ENCODE data around the gene KCNS1. TPM values are rescaled to one million over a fixed set of nuclear protein-coding genes. Genes with fewer than 3 reads are reported as not detected.

KCNS1 gene
- total RNA-seq, 4 donors from 2014 or later = 1.0 to 5.5 (median 2.3) TPM

DNA sequence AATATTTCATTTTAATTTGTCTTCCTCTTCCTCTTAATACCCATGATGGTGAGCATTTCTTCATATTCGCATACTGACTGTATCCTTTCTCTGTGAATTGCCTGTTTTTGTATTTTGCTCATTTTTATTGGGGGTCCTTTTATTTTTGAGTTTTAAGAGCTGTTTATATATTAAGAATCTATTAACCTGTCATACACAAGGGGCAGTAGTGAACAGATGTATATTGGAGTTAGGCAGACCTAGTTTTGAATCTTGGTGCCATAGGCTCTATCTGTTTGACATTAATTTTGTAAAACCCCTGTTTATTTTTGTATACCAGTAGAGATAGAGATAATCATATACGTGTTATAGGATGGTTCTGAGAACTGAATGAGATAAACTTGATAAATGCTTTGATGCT, 17.1 kb upstream of the KCNS1 start:
- Histone ChIP-seq H3K4me1 (peaks cover 16% of the 10 kb centered on the region), H3K27ac (no peak overlapping the region), H3K9me3 (no peaks in the 10 kb centered on the region), H3K36me3 (no peaks in the 10 kb centered on the region), H3K4me3 (no peak overlapping the region), H3K27me3 (peaks cover 3% of the 10 kb centered on the region)
- no peak for TF ChIP-seq EP300 (IDR thresholded peaks at IDR 0.05)
- TF ChIP-seq, protein P1, sequence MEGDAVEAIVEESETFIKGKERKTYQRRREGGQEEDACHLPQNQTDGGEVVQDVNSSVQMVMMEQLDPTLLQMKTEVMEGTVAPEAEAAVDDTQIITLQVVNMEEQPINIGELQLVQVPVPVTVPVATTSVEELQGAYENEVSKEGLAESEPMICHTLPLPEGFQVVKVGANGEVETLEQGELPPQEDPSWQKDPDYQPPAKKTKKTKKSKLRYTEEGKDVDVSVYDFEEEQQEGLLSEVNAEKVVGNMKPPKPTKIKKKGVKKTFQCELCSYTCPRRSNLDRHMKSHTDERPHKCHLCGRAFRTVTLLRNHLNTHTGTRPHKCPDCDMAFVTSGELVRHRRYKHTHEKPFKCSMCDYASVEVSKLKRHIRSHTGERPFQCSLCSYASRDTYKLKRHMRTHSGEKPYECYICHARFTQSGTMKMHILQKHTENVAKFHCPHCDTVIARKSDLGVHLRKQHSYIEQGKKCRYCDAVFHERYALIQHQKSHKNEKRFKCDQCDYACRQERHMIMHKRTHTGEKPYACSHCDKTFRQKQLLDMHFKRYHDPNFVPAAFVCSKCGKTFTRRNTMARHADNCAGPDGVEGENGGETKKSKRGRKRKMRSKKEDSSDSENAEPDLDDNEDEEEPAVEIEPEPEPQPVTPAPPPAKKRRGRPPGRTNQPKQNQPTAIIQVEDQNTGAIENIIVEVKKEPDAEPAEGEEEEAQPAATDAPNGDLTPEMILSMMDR (IDR thresholded peaks at IDR 0.05) = no peak
- no peak for TF ChIP-seq POLR2AphosphoS5 (IDR thresholded peaks at IDR 0.05)
- no peak for TF ChIP-seq POLR2A (IDR thresholded peaks at IDR 0.05)
- WGBS = 73% methylated on average over 2 of the region's 2 CpGs
- no peak for DNase-seq (ENCODE audit: low spot score in 2 of 2)

DNA sequence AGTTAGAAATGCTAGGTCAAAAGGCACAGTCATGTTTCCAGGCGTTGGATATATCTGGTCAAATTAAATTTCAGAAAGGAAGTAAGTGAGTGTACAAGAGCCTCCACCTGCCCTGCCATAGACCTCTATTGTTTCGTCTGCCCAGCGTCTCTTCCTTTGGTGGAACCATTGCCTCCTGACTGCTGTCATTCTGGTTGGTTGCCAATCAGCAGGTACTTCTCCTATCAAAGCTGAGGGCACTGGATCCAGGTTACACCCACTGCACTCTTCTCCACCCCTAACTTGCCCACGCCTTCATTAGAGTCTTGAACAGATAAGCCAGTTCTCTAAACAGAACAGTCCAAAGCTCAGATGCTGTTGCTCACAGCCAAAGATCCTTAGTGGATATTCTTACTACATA, 16.7 kb upstream of the KCNS1 start:
- Histone ChIP-seq H3K27me3 (peaks cover 3% of the 10 kb centered on the region), H3K27ac (no peak overlapping the region), H3K36me3 (no peaks in the 10 kb centered on the region), H3K9me3 (no peaks in the 10 kb centered on the region), H3K4me1 (peaks cover 16% of the 10 kb centered on the region), H3K4me3 (no peak overlapping the region)
- no peak for TF ChIP-seq EP300 (IDR thresholded peaks at IDR 0.05)
- TF ChIP-seq POLR2A (IDR thresholded peaks at IDR 0.05) = no peak
- TF ChIP-seq, protein P1 (IDR thresholded peaks at IDR 0.05) = no peak
- TF ChIP-seq POLR2AphosphoS5 (IDR thresholded peaks at IDR 0.05) = no peak
- no peak for DNase-seq (ENCODE audit: low spot score in 2 of 2)
- WGBS = 52% methylated on average over 4 of the region's 4 CpGs

DNA sequence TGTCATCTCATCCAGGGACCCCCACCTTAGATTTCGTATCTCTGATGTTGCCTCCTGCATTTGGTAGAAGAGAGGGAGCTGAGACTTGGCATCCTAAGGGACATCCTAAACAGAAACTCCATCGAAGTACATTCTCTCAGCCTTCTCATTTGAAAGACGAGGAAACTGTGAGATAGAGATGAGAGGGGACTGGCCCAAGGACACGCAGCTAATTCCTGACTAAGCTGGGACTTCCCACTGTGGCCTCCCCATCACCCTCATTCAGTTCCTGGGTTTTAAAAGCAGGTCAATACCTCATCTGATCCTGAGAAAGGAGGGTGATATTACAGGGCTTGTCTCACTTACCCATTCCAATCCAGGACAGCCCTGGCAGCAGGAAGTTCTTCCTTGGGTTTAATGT, 14.9 kb upstream of the KCNS1 start:
- H3K27me3 ChIP-seq = peaks cover 3% of the 10 kb centered on the region
- H3K4me1 ChIP-seq = peaks cover 16% of the 10 kb centered on the region
- peak overlapping the region; percentile 61 for H3K27ac ChIP-seq
- DNase-seq (ENCODE audit: low spot score in 2 of 2) = no peak
- H3K4me3 ChIP-seq = peak overlapping the region; percentile 23
- no peak for TF ChIP-seq POLR2AphosphoS5 (IDR thresholded peaks at IDR 0.05)
- no peak for TF ChIP-seq EP300 (IDR thresholded peaks at IDR 0.05)
- no peak for TF ChIP-seq POLR2A (IDR thresholded peaks at IDR 0.05)
- TF ChIP-seq, protein P1 (IDR thresholded peaks at IDR 0.05) = no peak
- WGBS = 74% methylated on average over 4 of the region's 4 CpGs
- no peaks in the 10 kb centered on the region for H3K9me3 ChIP-seq
- H3K36me3 ChIP-seq = no peaks in the 10 kb centered on the region

DNA sequence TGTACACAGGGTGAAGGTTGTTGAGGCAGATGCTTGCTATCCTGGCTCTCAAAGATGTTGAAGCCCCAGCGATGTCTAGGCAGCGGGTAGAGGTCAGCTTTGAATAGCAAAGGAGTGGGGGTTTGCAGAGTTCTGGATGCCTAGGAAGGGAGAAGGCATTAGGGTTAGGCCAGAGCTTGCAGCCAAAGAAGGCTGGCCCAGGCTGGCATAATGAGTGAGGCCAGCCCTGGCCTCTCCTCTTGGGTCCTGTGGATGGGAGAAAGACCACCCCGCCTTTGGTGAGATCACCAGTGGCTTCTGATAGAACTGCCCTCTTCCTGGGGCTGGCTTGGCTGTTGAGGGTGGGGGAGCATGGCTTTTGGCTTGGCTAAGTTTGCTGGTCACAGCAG, 14.5 kb upstream of the KCNS1 start:
- peak overlapping the region; percentile 23 for H3K4me3 ChIP-seq
- H3K36me3 ChIP-seq = no peaks in the 10 kb centered on the region
- TF ChIP-seq, protein P1 (IDR thresholded peaks at IDR 0.05) = no peak
- TF ChIP-seq EP300 (IDR thresholded peaks at IDR 0.05) (no peak), POLR2AphosphoS5 (IDR thresholded peaks at IDR 0.05) (no peak), POLR2A (IDR thresholded peaks at IDR 0.05) (no peak)
- H3K9me3 ChIP-seq = no peaks in the 10 kb centered on the region
- 68% methylated on average over 3 of the region's 3 CpGs for WGBS
- peak overlapping the region; percentile 61 for H3K27ac ChIP-seq
- H3K4me1 ChIP-seq = peaks cover 16% of the 10 kb centered on the region
- no peak for DNase-seq (ENCODE audit: low spot score in 2 of 2)
- peaks cover 3% of the 10 kb centered on the region for H3K27me3 ChIP-seq

DNA sequence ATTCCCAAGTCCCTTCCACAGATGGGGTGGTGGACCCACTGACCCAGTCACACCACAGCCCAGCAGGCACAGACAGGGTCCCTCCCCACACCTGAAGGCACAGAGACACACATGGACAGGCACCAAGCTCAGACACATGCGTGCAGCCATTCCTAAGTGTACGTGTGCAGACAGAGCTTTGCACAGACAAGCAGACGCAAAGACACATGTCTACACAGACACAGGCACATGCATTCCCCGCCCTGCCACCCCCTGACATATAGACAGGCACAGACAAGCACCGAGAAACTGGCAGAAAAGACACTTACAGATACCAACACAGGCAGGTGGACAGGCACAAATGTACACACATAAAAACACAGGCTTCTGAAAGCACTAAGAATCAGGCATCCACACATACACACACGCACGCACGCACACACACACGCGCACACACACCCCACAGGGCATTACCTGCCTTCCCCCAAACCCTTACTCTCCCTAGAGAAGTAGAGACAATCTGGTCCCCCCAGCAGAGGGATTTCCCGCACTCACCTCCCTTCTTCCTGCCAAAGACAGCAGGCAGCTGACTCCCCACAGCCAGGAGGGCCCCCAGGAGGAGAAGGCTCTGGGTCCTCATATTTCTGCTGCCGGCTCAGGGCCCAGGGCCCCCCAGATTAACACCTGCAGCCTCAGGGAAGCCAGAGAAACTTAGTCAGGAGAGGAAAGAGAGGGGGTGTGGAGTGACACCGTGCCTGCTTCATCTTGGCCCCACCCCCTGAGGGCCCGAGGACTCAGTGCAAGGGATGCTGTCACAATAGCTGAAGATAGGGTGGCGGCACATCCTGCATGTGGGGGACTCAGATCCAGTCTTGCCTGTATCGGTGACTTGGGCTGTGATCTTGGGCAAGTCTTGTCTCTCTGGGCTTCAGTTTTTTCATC, 13.8 kb upstream of the KCNS1 start, which contains the start of gene WFDC5:
Gene WFDC5 (minus strand): TSS at position 710 of the 921 bp plus-strand sequence. CDS start 91 bp downstream, at position 619.
- H3K4me1 ChIP-seq = peaks cover 16% of the 10 kb centered on the region
- TF ChIP-seq, protein P1 (IDR thresholded peaks at IDR 0.05) = no peak
- no peak for TF ChIP-seq POLR2A (IDR thresholded peaks at IDR 0.05)
- TF ChIP-seq POLR2AphosphoS5 (IDR thresholded peaks at IDR 0.05) = peak in 1 of 3 donors; percentile 27
- no peak for TF ChIP-seq EP300 (IDR thresholded peaks at IDR 0.05)
- no peaks in the 10 kb centered on the region for H3K9me3 ChIP-seq
- peak within 1 kb of the TSS; percentile 23 for H3K4me3 ChIP-seq
- peaks cover 3% of the 10 kb centered on the region for H3K27me3 ChIP-seq
- DNase-seq (ENCODE audit: low spot score in 2 of 2) = no peak
- H3K36me3 ChIP-seq = no peaks in the 10 kb centered on the region
- WGBS = 44% methylated on average over 11 of the region's 16 CpGs
- peak within 1 kb of the TSS; percentile 61 for H3K27ac ChIP-seq

Measured in suprapubic skin (tissue), 4 donors.